GM18858 (cell line): ENCODE results near the gene DRG2.

ENCODE experiments used
- ATAC-seq: cut with Tn5 transposase; IDR thresholded peaks from one replicate; pipeline ENCODE4 v1.9.1; 2021; ENCODE audit not compliant: unreplicated experiment

The DRG2 gene

GRCh38 chr17:18074566-18075272 is 13.0 kb upstream of the DRG2 start:
- no peak for ATAC-seq

GRCh38 chr17:18076936-18077335 is 10.8 kb upstream of the DRG2 start:
- no peak for ATAC-seq

GRCh38 chr17:18079543-18079942 is 8.2 kb upstream of the DRG2 start:
- no peak for ATAC-seq

- ATAC-seq, result no peak
Observed at GRCh38 chr17:18084256-18084655, 3.5 kb upstream of the DRG2 start.

- no peak for ATAC-seq
Observed at GRCh38 chr17:18089613-18090012, 1.9 kb downstream of the DRG2 start.

- ATAC-seq, result no peak
Observed at GRCh38 chr17:18093616-18094408, 6.1 kb downstream of the DRG2 start.

GRCh38 chr17:18094409-18094807 is 6.7 kb downstream of the DRG2 start:
- ATAC-seq, result no peak

- no peak for ATAC-seq
Observed at GRCh38 chr17:18099516-18099915, 11.8 kb downstream of the DRG2 start.

- no peak for ATAC-seq
Observed at GRCh38 chr17:18100616-18101015, 12.9 kb downstream of the DRG2 start.

- no peak for ATAC-seq
Observed at GRCh38 chr17:18101828-18102227, 14.1 kb downstream of the DRG2 start.

GRCh38 chr17:18102640-18103039 is 14.9 kb downstream of the DRG2 start:
- no peak for ATAC-seq

GRCh38 chr17:18105027-18105426 is 17.3 kb downstream of the DRG2 start:
- no peak for ATAC-seq

GRCh38 chr17:18105595-18105994 is 17.8 kb downstream of the DRG2 start:
- no peak for ATAC-seq

- no peak for ATAC-seq
Observed at GRCh38 chr17:18106211-18106610, 18.5 kb downstream of the DRG2 start.

- no peak for ATAC-seq
Observed at GRCh38 chr17:18107061-18107790, 19.5 kb downstream of the DRG2 start.

- no peak for ATAC-seq
Observed at GRCh38 chr17:18107971-18108370, 20.2 kb downstream of the DRG2 start.

- ATAC-seq, result no peak
Observed at GRCh38 chr17:18108401-18109312, 20.9 kb downstream of the DRG2 start, which contains the start of gene MYO15A. Gene MYO15A (plus strand): TSS chr17:18108756. CDS start chr17:18118801, 10,045 bp downstream.

- no peak for ATAC-seq
Observed at GRCh38 chr17:18109935-18110485, 22.3 kb downstream of the DRG2 start.

- no peak for ATAC-seq
Observed at GRCh38 chr17:18110636-18111145, 22.9 kb downstream of the DRG2 start.

GRCh38 chr17:18111330-18111971 is 23.7 kb downstream of the DRG2 start:
- ATAC-seq, result no peak
